HG02571 (cell line): Measurements from ENCODE around the gene TCEANC.
"Not testable (repeated sequence)": the region's sequence is repeated elsewhere in the genome, so short reads cannot be mapped to it uniquely, and the experiment has no call there.

Source experiments
- ATAC-seq: cut with Tn5 transposase; IDR thresholded peaks from one replicate; pipeline ENCODE4 v1.9.1; 2021; ENCODE audit warnings: mild to moderate bottlenecking, moderate library complexity; ENCODE audit not compliant: unreplicated experiment

TCEANC gene

DNA sequence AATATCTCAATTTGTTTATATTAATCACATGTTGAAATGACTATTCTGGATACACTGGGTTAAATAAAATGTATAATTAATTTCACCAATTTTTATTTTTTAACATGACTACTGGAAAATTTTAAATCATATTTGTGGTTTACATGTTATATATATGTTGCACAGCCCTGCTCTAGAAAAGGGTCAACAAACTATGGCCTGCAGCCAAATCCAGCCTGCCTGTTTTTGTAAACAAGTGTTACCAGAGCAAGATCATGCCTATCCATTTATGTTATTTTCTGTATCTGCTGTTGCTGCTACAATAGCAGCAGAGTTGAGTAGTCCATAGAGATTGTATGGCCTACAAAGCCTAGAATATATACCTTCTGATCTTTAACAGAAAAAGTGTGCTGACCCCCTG lies 1.2 kb downstream of the TCEANC start:
- ATAC-seq: no peak

DNA sequence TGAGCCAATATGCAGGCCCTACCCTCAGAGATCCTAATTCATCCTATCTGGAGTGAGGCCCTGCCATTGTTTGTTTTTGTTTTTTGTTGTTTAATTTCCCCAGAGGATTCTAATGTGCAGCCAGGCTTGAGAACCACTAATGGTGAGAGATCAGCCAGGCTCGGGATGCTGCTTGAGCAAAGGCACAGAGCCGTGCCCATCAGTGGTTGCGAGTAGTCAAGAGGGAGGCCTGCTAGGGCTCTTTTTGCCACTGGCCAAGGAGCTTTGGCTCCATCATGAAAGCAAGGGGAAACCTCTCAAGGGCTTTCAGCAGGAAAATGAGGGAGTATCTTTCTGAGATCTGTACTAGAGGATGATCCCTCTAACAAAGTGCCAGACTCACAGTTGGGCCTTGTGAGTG lies 2.7 kb downstream of the TCEANC start:
- ATAC-seq: no peak

DNA sequence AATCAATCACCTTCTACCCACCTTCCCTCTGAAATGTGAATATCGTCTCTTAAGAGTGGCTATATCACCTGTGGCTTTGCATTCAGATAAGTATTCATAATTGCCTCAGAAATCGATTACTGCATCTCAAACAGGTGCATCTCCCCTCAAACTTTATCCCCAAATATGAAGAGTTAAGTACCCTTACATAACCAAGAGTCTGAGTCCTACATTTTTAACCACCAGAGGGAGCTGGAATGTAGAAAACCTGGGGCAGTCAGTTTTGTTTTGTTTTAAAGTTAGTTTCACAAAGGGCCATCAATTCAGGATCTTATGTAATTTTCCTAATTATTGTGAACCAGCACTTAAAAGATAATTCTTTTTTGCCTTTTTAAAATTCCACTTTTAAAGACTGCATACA lies 5.7 kb downstream of the TCEANC start:
- no peak for ATAC-seq

DNA sequence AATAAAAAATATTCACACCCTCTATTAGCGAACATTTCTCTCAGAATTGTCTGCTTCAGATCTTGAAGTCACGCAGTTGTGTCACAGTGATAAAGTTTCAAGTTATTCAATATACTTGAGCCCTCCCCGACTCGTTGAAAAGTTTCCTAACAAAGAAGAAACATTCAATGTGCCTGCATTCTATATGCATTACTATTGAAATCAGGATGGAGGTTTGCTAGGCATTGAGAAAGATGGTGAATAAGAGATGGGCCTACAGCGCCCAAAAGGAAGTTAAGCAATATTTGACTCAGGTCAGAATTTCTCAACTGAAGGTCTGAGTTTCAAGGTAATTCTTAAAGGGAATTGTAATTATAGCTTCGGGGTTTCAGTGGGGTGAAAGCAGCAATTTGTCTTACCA lies 6.1 kb downstream of the TCEANC start:
- no peak for ATAC-seq

DNA sequence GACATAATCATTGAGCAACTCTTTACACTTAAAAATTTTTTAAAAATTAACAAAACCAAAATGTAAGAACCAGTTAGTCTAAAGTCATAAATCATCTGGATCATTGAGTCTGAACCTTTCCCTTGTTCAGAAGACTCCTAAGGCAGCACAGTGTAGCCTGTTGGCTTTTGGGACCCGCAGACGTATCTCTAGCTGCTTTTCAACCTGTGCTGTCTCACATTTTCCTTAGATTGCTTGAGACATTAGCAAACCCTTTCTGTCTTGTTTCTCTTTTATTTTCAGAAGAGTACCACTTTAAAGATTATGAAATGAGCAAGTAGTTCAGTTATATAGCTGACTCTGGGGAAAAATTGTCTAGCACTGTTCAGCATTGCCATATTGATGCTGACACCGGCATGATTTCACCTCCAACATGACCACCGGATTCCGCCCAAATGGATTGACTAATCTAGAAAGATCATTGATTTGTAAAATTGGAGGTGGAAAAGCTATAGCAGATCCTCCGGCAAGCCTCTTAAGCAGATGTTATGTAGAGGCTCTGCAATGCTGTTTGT lies 8.9 kb downstream of the TCEANC start:
- ATAC-seq: no peak

- no peak for ATAC-seq
Observed at GRCh38 chrX:13662355-13662791, 9.4 kb downstream of the TCEANC start.

GRCh38 chrX:13664020-13664419 lies 11.1 kb downstream of the TCEANC start:
- no peak for ATAC-seq

- ATAC-seq: no peak
Observed at GRCh38 chrX:13666836-13667235, 13.9 kb downstream of the TCEANC start.

- ATAC-seq: no peak
Observed at GRCh38 chrX:13667919-13668318, 15.0 kb downstream of the TCEANC start.

- ATAC-seq: peak; percentile 65
Observed at GRCh38 chrX:13669246-13669737, 16.4 kb downstream of the TCEANC start.

GRCh38 chrX:13669755-13670154 lies 16.8 kb downstream of the TCEANC start:
- ATAC-seq: not testable (repeated sequence)

GRCh38 chrX:13670197-13670596 lies 17.3 kb downstream of the TCEANC start:
- no peak for ATAC-seq

DNA sequence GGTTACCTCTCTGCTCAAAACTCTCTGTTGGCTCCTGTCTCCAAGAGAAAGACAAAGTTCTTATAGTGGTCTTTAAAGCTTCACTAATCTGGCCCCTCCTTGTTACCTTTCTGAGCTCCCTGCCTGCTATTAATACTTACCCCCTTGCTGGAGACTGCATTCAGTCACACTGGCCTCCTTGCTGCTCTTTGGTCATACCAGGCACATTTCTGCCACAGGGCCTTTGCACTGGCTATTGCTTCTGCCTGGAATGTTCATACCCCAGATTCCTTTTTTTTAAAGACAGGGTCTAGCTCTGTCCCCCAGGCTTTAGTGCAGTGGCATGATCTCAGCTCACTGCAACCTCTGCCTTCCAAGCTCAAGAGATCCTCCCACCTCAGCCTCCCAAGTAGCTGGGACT lies 20.1 kb downstream of the TCEANC start:
- no peak for ATAC-seq

DNA sequence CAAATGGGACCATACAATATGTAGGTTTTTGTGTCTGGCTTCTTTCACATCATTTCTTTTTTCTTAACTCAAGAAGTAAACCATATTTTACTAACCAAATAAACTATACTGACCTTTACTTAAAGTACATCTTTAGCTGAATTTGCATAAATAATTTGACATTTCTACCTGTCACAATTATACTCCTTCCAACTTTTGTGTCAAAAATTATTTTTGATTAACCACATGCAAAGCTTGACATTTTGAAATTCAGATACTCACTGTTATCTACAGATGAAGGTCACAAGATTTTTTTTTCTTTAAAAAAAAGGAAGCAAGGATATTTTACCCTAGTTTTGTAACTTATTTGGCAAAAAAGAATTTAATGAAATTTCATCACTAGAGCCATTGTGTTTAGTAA lies 23.9 kb downstream of the TCEANC start:
- ATAC-seq: no peak

DNA sequence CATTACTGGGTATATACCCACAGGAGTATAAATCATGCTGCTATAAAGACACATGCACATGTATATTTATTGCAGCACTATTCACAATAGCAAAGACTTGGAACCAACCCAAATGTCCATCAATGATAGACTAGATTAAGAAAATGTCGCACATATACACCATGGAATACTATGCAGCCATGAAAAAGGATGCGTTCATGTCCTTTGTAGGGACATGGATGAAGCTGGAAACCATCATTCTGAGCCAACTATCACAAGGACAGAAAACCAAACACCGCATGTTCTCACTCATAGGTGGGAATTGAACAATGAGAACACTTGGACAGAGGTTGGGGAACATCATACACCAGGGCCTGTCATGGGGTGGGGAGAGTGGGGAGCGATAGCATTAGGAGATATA lies 26.8 kb downstream of the TCEANC start:
- not testable (repeated sequence) for ATAC-seq

DNA sequence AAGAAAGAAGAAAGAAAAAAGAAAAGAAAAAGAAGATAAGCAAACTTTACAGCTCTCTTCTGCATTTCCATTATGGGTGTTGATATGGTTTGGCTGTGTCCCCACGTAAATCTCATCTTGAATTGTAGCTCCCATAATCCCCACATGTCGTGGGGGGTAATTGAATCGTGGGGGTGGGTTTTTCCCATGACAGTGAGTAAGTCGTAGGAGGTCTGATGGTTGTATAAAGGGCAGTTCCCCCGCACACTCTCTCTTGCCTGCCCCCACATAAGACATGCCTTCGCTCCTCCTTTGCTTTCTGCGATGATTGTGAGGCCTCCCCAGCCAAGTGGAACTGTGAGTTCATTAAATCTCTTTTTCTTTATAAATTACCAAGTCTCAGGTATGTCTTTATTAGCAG lies 28.7 kb downstream of the TCEANC start:
- ATAC-seq: no peak

- no peak for ATAC-seq
Observed at GRCh38 chrX:13684361-13684760, 31.4 kb downstream of the TCEANC start.

DNA sequence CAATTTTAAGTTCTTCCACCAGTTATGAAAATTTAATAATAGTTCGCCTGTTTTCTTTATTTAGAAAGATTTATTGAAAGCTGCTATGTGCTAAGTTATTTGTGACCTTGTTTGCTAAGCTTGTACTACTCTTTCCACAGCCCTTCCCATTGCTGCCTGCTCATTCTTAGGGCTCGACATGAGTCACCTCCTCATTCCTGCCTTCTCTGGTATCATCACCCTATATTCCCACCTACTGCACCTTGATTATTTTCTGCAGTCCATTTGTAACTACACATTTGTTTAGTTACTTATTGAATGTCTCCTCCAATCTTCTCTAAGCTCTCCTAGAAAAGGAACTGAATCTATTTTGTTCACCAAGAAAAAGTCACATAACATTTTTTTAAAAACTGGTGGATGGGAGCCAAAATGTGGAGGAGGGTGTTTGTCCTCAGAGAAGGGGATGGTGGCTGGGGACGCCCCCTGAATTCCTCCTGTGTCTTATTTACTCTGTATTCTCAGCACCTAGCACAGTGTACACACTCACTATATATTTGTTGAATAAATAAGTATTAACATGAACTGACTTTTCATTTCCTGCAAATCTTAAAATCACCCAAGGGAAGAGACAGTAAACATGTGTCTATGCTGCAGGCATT lies 32.3 kb downstream of the TCEANC start:
- no peak for ATAC-seq

- ATAC-seq: no peak
Observed at GRCh38 chrX:13687203-13687602, 34.3 kb downstream of the TCEANC start.

- ATAC-seq: no peak
Observed at GRCh38 chrX:13688384-13688957, 35.5 kb downstream of the TCEANC start.

DNA sequence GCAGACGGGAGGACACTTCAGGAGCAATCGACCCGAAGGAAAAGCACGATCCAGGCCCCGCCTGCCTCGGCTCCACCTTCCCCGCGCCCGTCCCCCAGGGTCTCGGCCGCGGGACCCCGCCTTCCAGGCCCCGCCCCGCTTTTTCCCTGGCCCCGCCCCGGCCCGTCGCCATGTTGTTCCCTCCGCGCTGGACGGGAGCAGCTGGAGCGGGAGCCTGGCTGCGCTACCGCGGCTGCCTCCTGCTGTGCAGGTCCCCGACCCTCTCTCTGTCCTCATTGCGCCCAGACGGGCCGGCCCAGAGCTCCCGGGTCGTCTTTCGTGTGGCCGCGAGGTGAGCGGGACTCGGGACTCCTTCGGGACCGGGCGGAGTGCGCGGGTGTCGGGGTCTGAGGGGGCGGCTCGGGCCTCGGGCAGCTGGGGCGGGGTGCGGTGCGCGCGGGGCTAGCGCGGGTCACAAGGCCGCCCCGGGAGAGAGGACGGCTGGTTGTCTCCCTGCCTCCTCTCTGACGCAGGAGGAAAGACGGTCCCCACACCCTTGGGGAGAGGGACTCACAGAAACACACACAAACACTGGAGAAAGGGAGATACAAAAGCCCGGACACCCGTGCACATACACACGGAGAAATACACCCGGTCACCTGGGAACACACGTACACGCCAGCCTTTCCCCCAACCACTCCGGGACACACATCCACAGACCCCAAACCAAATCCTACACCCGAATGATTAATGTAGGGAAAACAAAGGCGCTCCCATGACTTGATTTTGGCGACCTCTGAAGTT lies 36.2 kb downstream of the TCEANC start, which contains the start of gene RAB9A:
TSS of gene RAB9A (plus strand) at position 171 of the 783 bp plus-strand sequence. CDS start 19,619 bp downstream, outside the sequence.
- peak; percentile 77 for ATAC-seq
